HG03159 (cell line): ENCODE measurements around the gene SFT2D2.
"Not testable (repeated sequence)": the region's sequence is repeated elsewhere in the genome, so short reads cannot be mapped to it uniquely, and the experiment has no call there.

Source experiments
- ATAC-seq: cut with Tn5 transposase; IDR thresholded peaks from one replicate; pipeline ENCODE4 v1.9.1; 2021; ENCODE audit warnings: mild to moderate bottlenecking, moderate library complexity; ENCODE audit not compliant: unreplicated experiment

SFT2D2 gene

DNA sequence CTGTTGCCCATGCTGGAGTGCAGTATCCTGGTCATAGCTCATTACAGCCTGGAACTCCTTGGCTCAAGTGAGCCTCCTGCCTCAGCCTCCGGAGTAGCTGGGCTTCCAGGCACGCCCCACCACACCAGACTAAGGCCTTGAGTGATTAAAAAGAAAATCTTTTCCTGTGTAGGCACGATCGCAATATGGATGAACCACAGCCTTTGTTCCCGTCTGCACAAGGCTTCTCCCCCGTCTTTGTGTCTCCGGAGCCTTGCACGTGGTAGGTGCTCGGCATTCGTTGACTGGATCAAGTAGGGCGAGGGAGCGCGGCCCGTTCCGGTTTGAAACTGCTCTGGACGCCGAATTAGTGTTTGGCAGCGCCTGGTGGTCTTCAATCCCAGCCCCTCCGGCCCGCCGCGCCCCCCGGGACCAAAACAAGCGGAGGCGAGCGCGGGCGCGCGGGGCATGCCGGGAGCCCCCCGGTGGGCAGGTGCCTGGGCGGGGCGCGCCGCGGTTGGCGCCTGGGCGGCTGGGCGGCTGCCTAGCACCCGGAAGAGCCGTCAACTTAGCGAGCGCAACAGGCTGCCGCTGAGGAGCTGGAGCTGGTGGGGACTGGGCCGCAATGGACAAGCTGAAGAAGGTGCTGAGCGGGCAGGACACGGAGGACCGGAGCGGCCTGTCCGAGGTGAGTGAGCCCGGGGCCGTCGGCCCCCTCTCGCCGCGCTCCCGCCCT, at the start of gene SFT2D2:
Gene SFT2D2, plus strand, starts transcription at position 529 of the 715 bp plus-strand sequence. Its CDS starts 76 bp downstream, at position 605.
- ATAC-seq: peak; percentile 85

DNA sequence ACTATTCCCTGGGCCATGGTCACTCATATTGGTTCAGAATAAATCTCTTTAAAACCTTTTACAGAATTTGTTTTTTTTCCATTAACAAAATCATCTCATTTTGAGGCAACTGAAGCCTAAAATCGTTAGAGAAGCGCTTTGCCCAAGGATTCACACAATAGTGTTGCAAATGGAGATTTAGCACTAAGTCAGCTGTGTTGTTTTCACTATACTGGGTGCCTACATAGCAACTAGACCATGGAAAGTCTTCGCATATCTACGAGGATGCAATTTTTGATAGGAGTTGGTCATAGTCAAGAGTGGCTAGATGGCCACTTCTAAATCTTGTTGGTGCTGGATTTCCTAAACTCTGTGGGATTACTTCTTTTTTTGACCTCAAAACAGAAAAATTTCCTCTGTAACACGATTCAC, 47.6 kb upstream of the SFT2D2 start:
- no peak for ATAC-seq

DNA sequence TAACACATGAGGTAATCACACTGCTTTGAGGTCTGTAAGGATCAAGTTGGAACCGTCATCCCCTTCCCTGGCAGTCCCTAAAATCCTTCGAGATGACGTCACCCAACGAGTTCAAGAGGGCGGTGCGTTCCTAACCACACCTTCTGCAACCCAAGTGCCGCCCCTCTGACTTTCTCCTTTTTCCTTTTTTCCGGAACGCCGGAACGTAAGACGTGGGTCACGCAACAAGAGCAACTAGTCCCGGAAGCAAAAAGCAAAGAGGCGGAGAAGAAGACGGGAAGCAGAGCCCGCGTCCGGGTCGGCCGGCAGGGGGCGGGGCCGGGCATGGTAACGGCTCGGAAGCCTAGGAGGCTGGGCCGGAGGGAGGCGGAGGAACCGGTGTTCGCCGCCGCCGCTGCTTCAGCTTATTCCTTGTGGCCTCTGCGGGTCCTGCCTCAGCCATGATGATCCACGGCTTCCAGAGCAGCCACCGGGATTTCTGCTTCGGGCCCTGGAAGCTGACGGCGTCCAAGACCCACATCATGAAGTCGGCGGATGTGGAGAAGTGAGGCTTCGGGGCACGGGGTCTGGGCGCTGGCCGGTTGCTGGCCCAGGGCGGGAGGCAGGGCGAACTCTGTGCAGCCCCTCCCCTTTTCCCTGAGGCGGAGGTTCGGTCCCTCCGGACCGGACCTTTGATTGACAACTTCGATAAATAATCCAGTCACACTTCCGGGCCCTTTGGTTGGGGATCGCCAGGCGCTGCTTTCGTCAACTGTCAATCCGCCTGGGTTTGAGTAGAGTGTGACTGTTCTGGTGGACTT, 47.0 kb upstream of the SFT2D2 start, which contains the start of gene TIPRL:
Gene TIPRL, plus strand, starts transcription at position 325 of the 800 bp plus-strand sequence. Its CDS starts 116 bp downstream, at position 441.
- ATAC-seq: peak; percentile 89

DNA sequence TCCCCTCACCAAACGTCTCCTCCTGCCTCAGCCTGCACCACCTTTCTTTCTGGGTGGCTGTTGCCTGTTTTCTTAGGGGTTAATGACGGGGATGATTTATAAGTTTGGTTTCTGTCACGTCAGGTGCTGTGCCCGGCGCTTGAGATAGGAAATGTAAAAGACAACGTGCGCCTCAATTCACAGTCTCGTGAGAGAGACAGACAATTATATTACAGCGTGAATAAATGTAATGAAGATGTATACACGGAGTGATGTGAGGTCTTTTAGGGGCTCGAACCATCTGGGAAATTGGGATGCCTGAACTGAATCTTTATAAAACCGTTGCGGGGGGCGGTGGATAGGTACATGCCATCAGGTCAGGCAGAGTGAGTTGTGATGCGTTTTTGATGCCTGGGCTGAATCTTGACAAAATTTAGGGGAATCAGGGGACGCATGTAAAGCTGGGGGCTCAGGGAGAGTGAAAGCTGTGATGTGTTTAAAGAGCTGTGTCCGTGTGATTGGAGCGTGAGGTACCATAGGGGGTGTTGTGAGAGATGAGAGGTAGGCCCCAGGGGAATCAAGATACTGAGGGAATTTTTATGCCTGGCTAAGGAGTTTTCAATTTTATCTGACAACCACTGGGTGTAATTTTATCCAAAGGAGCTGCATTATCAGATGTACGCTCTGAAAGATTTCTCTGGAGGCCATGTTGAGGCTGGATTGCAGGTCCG, 46.2 kb upstream of the SFT2D2 start:
- no peak for ATAC-seq

DNA sequence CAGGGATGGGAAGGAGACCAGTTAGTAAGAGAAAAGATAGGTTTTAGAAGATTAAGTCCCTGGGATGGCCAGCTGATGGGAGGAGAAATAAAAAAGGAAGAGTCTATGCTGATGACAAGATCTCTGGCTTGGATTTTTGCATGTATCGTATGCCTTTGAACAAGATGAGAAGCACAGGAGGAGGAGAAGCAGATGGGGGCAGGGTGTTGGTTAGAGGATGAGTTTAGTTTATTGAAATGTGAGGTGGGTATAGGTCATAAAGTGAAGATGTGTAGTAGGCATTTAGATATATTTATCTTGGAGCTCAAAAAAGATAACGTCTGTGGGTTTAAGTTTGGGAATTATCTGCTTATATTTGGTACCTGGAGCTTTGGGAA, 45.7 kb upstream of the SFT2D2 start:
- no peak for ATAC-seq

DNA sequence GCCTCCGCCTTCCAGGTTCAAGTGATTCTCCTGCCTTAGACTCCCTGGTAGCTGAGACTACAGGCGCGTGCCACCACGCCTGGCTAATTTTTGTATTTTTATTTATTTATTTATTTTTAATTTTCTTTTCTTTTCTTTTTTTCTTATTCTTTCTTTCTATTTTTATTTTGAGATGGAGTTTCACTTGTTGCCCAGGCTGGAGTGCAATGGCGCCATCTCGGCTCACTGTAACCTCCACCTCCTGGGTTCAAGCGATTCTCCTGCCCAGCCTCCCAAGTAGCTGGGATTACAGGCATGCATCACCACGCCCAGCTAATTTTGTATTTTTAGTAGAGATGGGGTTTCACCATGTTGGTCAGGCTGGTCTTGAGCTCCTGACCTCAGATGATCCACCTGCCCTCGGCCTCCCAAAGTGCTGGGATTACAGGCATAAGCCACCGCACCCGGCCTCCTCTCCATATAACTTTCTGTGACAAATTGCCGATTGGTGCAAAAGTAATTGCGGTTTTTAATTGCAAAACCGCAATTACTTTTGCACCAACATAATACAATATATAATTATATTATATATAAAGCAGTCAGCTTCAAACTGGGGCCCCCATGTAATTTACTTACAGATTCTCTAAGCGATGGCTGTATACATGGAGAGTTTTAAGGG, 44.6 kb upstream of the SFT2D2 start:
- not testable (repeated sequence) for ATAC-seq

DNA sequence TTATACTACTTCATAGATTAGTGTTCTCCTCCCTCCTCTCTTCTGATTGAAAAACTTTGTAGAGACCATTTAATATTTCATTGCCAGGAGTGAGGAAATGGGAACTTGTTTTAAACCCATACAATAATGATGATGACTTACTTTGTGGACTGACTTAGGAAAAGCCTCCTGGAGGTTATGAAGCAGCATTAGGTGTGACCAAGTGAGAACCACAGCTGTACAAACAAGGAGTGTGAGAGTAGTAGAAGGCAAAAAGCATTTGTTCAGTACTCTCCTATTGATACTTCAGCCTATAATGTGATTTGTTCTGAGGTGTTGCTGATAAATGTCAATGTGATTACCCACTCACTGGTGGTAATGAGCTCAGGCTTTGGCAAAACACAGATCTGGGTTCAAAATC, 38.6 kb upstream of the SFT2D2 start:
- ATAC-seq: no peak

DNA sequence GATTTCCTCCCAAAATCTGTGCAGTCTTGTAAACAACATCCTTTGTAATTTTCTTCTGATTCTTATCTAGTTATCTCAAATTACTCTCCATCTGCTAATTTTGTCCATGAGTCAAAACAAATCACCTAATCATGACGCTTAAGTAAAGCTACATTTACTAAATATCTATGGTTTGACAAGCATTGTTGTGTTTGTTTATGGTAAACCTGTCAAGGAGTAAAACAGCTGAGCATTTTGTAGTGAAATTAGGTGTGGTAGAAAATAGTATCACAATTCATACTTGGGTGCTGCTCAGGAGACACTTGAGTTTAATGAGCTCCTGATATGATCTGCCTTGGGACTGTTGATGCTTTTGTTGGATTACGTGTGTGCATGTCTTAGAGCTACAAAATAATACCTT, 35.4 kb upstream of the SFT2D2 start:
- ATAC-seq: no peak

DNA sequence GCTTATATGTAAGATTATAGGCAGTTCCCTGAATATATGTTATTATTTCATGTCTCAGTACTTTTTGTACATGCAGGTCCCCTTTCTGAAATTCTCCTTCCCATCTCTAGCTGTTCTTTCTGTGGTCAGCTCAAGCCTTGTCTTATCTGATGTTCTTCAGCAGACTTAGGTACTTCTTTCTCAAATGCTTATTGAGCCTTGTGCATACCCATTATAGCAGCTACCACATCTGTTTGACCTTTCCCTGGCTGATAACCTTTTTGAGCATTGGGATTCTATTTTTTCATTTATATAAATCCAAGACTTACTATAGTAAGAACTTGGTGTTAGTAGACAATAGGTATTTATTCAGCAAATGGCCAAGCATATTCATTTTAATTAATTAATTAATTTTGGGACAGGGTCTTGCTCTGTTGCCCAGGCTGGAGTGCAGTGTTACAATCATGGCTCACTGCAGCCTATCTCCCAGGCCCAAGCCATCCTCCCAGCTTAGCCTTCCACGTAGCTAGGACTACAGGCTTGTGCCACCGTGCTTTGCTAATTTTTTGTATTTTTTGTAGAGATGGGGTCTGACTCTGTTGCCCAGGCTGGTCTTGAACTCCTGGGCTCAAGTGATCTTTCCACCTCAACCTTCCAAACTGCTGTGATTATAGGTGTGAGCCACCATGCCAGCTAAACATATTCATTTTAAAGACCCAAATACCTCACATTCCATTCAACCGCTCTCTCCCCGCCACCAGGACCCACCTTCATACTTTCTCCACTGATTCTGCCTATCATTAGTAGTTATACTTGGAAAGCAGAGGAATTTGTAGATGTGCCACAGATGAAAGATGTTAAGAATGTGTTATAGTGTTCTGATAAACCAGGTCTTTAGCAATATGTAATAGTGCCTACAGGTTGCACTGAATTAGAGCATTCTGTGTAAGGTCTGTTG, 30.3 kb upstream of the SFT2D2 start:
- no peak for ATAC-seq

DNA sequence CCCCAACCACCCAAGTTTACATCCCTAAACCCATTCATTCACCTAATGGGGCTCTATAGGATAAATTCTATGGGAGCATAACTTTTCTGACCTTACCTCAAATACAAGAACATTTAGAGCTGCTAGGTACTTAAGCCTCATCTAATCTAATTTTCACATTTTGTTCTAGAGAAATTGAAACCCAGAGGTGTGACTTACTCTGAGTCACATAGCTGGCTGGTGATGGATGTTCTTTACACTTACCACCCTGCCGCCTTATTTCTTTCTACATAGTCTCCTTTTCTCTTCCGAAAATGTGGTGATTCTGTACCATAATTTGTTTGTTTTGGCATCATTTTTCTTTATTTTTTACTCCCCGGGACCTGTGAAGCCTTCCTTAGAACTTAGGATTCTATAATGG, 26.7 kb upstream of the SFT2D2 start:
- no peak for ATAC-seq

DNA sequence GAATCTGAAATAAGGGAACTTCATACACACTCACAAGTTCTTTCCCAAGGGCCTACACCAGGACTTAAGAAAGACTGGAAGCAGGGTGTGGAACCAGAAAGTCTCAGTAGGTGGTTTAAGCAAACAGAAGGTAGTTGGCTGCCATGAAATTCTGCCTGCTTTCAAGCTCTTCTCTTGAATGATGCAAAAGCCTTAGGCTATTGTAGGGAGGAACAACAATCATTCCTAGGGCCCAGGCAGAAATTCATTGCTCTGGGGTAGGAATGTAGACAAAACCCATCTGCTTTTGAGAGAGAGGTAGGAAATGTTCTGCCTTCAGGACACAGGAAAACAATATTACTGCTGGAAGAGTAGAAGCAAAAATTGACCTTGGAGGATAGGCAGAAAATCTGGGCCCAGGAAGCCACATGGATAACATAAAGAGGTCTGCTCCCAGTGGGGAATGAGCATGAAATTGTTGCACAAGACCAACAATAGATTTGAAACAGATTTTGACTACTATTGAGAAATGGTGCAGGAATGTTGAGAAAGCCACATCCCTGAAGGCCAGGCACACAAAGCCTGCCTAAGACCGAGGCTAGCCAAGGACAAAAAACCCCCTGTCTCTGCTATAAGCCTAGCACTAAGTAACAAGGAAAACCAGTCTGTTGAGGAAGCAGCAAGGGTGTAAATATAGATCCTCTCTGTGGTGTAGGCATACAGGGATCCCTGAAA, 22.7 kb upstream of the SFT2D2 start:
- ATAC-seq: no peak

DNA sequence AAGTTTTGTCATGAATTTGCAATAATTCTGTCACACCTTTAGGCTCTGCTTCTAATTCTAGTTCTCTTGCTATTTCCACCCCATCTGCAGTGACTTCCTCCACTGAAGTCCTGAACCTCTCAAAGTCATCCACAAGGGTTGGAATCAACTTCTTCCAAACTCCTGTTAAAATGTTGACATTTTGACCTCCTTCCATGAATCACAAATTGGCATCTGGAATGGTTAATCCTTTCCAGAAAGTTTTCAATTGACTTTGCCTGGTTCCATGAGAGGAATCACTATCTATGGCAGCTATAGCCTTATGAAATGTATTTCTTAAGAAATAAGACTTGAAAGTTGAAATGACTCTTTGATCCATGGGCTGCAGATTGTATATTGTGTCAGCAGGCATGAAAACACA, 19.7 kb upstream of the SFT2D2 start:
- ATAC-seq: no peak

DNA sequence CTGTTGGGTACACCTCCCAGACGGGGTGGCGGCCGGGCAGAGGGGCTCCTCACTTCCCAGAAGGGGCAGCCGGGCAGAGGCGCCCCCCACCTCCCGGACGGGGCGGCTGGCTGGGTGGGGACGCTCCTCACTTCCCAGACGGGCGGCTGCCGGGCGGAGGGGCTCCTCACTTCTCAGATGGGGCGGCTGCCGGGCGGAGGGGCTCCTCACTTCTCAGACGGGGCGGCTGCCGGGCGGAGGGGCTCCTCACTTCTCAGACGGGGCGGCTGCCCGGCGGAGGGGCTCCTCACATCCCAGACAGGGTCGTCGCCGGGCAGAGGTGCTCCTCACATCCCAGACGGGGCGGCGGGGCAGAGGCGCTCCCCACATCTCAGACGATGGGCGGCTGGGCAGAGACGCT, 18.1 kb upstream of the SFT2D2 start:
- not testable (repeated sequence) for ATAC-seq

DNA sequence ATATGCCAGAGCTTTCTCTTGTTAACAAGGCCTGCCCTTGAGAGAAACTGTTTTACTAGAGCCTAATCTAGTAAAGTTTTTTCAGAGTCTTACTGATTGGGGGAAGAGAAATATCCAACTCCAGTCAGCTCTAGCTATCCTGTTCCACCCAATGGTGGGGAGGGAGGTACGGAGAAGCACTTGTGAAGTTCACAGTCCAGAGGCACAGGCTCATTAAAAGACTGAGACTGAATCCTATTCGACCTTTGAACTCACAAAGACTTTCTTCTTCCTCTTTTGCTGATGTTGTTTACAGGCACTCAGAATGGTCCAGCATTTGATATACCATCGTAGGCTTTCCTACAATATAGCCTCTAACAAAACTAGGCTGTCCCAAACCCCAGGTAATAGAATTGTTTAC, 15.5 kb upstream of the SFT2D2 start:
- ATAC-seq: no peak

DNA sequence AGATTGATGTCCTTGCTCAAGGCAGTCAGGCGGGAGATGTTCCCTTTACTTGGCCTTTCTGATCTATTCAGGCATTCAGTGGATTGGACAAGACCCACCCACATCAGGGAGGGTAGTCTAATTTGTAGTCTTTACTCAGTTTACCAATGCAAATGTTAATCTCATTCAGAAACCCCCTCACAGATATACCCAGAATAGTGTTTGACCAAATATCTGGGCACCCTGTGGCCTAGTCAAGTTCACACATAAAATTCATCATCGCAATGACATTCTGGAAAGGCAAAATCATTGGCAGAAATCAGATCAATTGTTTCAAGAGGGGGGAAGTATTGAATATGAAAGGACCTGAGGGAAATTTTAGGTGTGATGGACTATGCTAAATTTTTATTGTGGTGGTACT, 12.5 kb upstream of the SFT2D2 start:
- no peak for ATAC-seq

DNA sequence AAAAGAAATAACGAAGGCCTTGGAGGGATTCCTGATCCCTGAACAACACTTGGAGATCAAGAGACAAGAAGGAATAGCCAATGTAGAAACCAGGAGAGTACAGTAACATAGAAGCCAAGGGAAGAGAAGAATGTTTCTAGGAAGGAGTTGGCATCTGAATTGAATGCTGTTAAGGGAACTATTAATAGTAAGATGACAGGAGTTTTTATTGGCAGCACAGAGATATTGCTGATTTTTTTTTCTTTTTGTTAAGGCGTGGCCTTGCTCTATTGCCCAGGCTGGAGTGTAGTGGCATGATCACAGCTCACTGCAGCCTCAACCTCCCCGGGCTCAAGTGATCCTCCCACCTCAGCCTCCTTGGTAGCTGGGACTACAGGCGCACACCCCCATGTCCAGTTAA, 9.6 kb upstream of the SFT2D2 start:
- ATAC-seq: no peak

DNA sequence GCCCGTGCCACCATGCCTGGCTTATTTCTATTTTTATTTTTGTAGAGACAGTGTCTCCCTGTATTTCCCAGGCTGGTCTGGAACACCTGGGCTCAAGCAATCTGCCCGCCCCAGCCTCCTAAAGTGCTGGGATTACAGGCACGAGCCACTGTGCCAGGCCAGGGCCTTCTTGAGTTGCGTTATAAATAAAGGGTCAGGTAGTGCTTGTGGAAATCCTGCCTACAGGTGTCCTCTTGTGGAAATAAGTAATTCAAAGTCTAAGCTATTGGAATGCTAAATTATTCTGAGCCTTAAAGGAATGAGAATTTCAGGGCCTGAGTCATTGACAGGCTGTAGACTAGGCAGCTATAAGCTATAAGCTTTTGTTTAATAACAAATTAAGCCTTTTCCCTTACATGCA, 8.1 kb upstream of the SFT2D2 start:
- no peak for ATAC-seq

DNA sequence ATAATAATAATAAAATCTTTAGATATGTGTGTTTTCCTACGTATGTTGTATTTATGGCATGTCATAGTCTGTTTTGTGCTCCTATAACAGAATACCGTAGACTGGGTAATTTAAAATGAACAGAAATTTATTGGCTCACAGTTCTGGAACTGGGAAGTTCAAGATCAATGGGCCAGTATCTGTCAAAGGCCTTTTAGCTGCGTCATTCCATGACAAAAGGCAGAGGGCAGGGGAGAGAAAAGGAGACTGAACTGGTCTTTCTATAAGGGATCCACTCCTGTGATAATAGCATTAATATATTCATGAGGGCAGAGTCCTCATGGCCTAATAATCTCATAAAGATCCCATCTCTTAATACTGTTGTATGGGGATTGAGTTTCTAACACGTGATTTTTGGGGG, 7.1 kb upstream of the SFT2D2 start:
- ATAC-seq: no peak

DNA sequence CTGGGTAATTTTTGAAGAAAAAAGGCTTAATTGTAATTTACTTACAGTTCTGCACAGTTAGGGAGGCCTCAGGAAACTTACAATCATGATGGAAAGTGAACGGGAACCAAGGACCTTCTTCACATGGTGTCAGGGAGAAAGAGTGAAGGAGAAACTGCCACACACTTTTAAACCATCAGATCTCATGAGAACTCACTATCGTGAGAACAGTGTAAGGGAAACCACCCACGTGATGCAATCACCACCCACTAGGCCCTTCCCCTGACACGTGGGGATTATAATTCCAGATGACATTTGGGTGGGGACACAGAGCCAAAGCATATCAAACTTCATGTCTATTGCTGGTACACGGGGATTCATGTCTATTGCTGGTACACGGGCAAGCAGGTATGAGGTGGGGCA, 5.3 kb upstream of the SFT2D2 start:
- no peak for ATAC-seq
